OCI-LY3 (cell line): ENCODE measurements around the gene C19orf12.

Experiments
- H2AFZ ChIP-seq: fragments of 200-600, 300-600 bp; shearing (Covaris generic); 2 replicates; pipeline ENCODE4 v1.6.0; 2014; ENCODE audit warnings: antibody characterized with exemption, low read depth, low read length
- H3K27ac ChIP-seq: fragments of 200-600, 300-600 bp; sonication (generic); 2 replicates; pipeline ENCODE4 v1.5.1; 2014; ENCODE audit warnings: mild to moderate bottlenecking, low read length, moderate library complexity, mixed read lengths
- H3K27me3 ChIP-seq: fragments of 200-600, 300-600 bp; sonication (generic); 2 replicates; pipeline ENCODE4 v1.6.1; 2014; ENCODE audit warnings: low read depth, low read length, mixed read lengths
- H3K36me3 ChIP-seq: fragments of 200-600, 300-600 bp; sonication (generic); replicated peaks from 2 replicates; pipeline ENCODE3; 2014; ENCODE audit warnings: low read depth, low read length, mixed read lengths
- H3K4me1 ChIP-seq: fragments of 300-600, 200-600 bp; sonication (generic); 2 replicates; pipeline ENCODE4 v1.6.1; 2014; ENCODE audit warnings: low read length, mixed read lengths
- H3K4me2 ChIP-seq: fragments of 200-600, 300-600 bp; sonication (generic); 2 replicates; pipeline ENCODE4 v1.6.1; 2014; ENCODE audit warnings: low read length, mixed read lengths
- H3K4me3 ChIP-seq: fragments of 300-600, 200-600 bp; sonication (generic); 2 replicates; pipeline ENCODE4 v1.5.1; 2014; ENCODE audit warnings: antibody characterized with exemption, mild to moderate bottlenecking, low read length, moderate library complexity
- H3K79me2 ChIP-seq: fragments of 300-600, 200-600 bp; shearing (Covaris generic); 2 replicates; pipeline ENCODE4 v1.6.1; 2014; ENCODE audit warnings: mild to moderate bottlenecking, low read length, mixed read lengths
- H3K9ac ChIP-seq: fragments of 300-600, 200-600 bp; shearing (Covaris generic); 2 replicates; pipeline ENCODE4 v1.6.0; 2014; ENCODE audit warnings: mild to moderate bottlenecking, low read length, moderate library complexity
- H3K9me3 ChIP-seq: fragments of 200-600, 300-600 bp; shearing (Covaris generic); 2 replicates; pipeline ENCODE4 v1.6.1; 2014; ENCODE audit warnings: low read length, mixed read lengths; ENCODE audit not compliant: insufficient read depth
- H4K20me1 ChIP-seq: fragments of 200-600, 300-600 bp; sonication (generic); 2 replicates; pipeline ENCODE4 v1.6.1; 2016; ENCODE audit warnings: low read length, mixed read lengths; ENCODE audit not compliant: insufficient read depth
- EZH2phosphoT487 ChIP-seq: fragments of 200-600 bp; shearing (Covaris generic); IDR thresholded peaks from 2 replicates; pipeline ENCODE4 v1.6.1; 2018; ENCODE audit warnings: antibody characterized with exemption, mixed run types, low read depth
- TF ChIP-seq, protein P1 (sequence below): fragments of 200-600, 300-600 bp; sonication (generic); IDR thresholded peaks from 2 replicates; pipeline ENCODE4 v1.5.1; 2014; ENCODE audit warnings: antibody characterized with exemption, low read length, low read depth

The C19orf12 gene

DNA sequence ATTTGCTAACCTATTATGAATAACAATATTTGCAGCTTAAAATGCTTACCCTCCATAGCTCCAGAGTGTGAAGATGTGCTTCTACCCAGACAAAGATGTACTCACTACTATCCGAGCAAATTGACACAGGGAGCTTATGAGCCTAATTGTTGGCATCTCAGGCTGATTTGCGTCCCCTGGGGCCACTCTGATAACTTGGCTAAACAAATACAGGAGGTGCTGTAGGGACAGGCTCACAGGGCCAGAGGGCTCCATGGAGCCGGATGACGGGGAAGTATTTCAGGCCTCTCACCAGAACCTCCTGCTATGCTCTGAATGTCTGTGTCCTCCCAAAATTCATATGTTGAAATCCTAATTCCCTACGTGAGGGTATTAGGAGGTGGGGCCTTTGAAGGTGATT lies 26.7 kb upstream of the C19orf12 start:
- no peak overlapping the region for H3K4me3 ChIP-seq
- TF ChIP-seq, protein P1, sequence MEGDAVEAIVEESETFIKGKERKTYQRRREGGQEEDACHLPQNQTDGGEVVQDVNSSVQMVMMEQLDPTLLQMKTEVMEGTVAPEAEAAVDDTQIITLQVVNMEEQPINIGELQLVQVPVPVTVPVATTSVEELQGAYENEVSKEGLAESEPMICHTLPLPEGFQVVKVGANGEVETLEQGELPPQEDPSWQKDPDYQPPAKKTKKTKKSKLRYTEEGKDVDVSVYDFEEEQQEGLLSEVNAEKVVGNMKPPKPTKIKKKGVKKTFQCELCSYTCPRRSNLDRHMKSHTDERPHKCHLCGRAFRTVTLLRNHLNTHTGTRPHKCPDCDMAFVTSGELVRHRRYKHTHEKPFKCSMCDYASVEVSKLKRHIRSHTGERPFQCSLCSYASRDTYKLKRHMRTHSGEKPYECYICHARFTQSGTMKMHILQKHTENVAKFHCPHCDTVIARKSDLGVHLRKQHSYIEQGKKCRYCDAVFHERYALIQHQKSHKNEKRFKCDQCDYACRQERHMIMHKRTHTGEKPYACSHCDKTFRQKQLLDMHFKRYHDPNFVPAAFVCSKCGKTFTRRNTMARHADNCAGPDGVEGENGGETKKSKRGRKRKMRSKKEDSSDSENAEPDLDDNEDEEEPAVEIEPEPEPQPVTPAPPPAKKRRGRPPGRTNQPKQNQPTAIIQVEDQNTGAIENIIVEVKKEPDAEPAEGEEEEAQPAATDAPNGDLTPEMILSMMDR, result no peak
- TF ChIP-seq EZH2phosphoT487, result no peak
- no peak overlapping the region for H3K27ac ChIP-seq
- H3K36me3 ChIP-seq, result no peaks in the 10 kb centered on the region
- no peaks in the 10 kb centered on the region for H3K4me1 ChIP-seq
- no peaks in the 10 kb centered on the region for H3K9me3 ChIP-seq
- H2AFZ ChIP-seq, result no peak overlapping the region
- no peaks in the 10 kb centered on the region for H3K79me2 ChIP-seq
- H3K9ac ChIP-seq, result no peak overlapping the region
- peaks cover 17% of the 10 kb centered on the region for H3K27me3 ChIP-seq
- no peak overlapping the region for H3K4me2 ChIP-seq
- H4K20me1 ChIP-seq, result no peaks in the 10 kb centered on the region

DNA sequence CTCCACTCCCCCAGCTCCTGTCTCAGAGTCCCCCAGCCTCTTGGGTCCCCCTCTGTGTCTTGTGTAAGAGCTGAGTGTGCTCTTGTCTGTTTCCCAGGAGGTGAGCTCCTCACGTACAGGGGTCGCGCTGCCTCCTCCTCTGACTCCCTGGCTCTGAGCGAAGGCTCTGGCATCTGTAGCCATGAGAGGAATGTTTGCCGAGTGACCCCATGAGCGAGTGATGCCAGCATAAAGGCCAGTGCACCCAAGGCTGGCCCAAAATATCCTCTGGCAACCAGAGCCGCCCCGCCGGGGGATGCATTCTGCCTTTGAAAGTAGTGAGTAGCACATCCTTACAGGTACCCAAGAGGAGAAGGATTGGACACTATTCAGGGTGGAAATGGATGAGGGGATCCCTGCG lies 26.2 kb upstream of the C19orf12 start:
- Histone ChIP-seq H3K36me3 (no peaks in the 10 kb centered on the region), H3K27ac (no peak overlapping the region), H3K4me2 (no peak overlapping the region), H3K27me3 (peaks cover 17% of the 10 kb centered on the region), H3K9ac (no peak overlapping the region), H2AFZ (no peak overlapping the region), H4K20me1 (no peaks in the 10 kb centered on the region), H3K4me1 (no peaks in the 10 kb centered on the region), H3K9me3 (no peaks in the 10 kb centered on the region), H3K4me3 (no peak overlapping the region), H3K79me2 (no peaks in the 10 kb centered on the region)
- TF ChIP-seq, protein P1, result no peak

DNA sequence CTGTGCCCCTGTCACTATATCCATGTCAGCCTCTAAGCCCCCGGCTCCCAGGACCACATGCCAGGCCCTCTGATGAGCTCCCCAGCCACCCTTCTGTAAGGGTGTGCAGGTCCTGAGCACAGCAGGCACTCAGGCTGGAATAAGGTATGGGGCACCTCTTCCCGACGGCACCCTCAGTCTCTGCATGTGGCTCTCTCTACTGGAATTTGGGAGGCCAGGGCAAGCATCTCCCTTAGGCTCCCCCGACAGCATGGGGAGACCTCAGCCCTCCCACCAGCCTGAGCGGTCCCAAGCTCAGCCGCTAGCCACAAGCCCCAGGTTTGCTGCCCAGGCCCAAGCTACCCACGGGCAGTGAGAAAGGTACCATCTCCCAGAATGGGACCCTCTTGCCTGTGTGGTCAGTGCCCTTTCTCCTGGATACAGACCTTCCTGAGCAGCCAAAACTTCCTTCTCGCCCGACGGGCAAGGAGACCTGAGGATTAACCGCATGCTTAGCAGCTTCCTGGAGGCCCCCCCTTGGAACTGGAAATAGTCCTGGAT lies 22.5 kb upstream of the C19orf12 start:
- TF ChIP-seq EZH2phosphoT487, result no peak
- TF ChIP-seq, protein P1, result no peak
- Histone ChIP-seq H3K27ac (no peak overlapping the region), H3K36me3 (no peaks in the 10 kb centered on the region), H4K20me1 (no peaks in the 10 kb centered on the region), H3K9ac (no peak overlapping the region), H3K27me3 (peaks cover 47% of the 10 kb centered on the region), H3K4me2 (no peak overlapping the region), H3K4me3 (no peak overlapping the region), H2AFZ (no peak overlapping the region), H3K9me3 (no peaks in the 10 kb centered on the region), H3K4me1 (no peaks in the 10 kb centered on the region), H3K79me2 (no peaks in the 10 kb centered on the region)

DNA sequence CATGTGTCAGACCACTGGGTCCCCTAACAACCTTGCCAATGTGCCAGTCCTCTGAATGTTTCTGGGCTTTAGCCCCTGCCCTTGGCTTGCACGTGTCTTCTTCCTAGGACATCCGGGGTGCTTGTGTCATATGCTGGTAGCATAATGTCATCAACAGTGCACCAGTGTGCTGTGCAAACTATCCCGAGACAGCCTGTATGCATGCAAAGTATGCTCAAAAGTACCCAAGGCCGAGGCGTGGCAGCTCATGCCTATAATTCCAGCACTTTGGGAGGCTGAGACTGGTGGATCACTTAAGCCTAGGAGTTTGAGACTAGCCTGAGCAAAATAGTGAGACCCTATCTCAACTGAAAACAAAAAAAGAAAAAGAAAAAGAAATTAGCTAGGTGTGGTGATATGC lies 20.8 kb upstream of the C19orf12 start:
- no peaks in the 10 kb centered on the region for H3K79me2 ChIP-seq
- no peaks in the 10 kb centered on the region for H3K36me3 ChIP-seq
- no peak overlapping the region for H3K27ac ChIP-seq
- H3K4me3 ChIP-seq, result no peak overlapping the region
- no peak for TF ChIP-seq EZH2phosphoT487
- TF ChIP-seq, protein P1, result no peak
- H3K4me1 ChIP-seq, result no peaks in the 10 kb centered on the region
- H4K20me1 ChIP-seq, result no peaks in the 10 kb centered on the region
- no peaks in the 10 kb centered on the region for H3K9me3 ChIP-seq
- peaks cover 45% of the 10 kb centered on the region for H3K27me3 ChIP-seq
- no peak overlapping the region for H2AFZ ChIP-seq
- H3K9ac ChIP-seq, result no peak overlapping the region
- no peak overlapping the region for H3K4me2 ChIP-seq
